IMR-90 (cell line): ENCODE results near the gene PTPN23. TPM values are rescaled to one million over a fixed set of nuclear protein-coding genes. Genes with fewer than 3 reads are reported as not detected.

Experiments used
- ATAC-seq: fragments of 200-7000 bp; cut with Tn5 transposase; 2 replicates; pipeline ENCODE4 v1.9.1; 2020; ENCODE audit warnings: low read depth, mild to moderate bottlenecking, moderate library complexity
- BruUV-seq: library from RNA; stranded (reverse); fragments of 400-500 nt; replicated peaks from 2 replicates; lab custom pipeline; 2021; lab: Mats Ljungman, UMichigan
- CTCF ChIA-PET: fragments of 300-600 bp; formaldehyde crosslinking; extraction: SDS; loops from one replicate; lab custom pipeline; 2021; ENCODE audit warnings: antibody characterized with exemption; lab: Yijun Ruan, JAX
- POLR2A ChIA-PET: fragments of 300-600 bp; sonication (Branson Sonifier 250); formaldehyde crosslinking; loops from one replicate; lab custom pipeline; 2022; ENCODE audit warnings: antibody characterized with exemption; ENCODE audit not compliant: unreplicated experiment; lab: Charles Lee
- DNase-seq: peaks from one replicate; pipeline ENCODE4 v3.0.0; 2013
- H2AFZ ChIP-seq: replicated peaks from 2 replicates; pipeline ENCODE3; 2013; ENCODE audit warnings: low read length, mild to moderate bottlenecking; ENCODE audit not compliant: poor library complexity
- H2AK5ac ChIP-seq: 2 replicates; pipeline ENCODE4 v1.6.1; 2013; ENCODE audit warnings: low read depth, low read length, inconsistent platforms
- H2AK9ac ChIP-seq: replicated peaks from 2 replicates; pipeline ENCODE3; 2013; ENCODE audit warnings: mild to moderate bottlenecking, low read depth, low read length, moderate library complexity; ENCODE audit not compliant: poor library complexity
- H2BK120ac ChIP-seq: 2 replicates; pipeline ENCODE4 v1.6.1; 2013; ENCODE audit warnings: low read depth, low read length, inconsistent platforms
- H2BK15ac ChIP-seq: 3 replicates; pipeline ENCODE4 v1.6.1; 2013; ENCODE audit warnings: low read depth, low read length, inconsistent platforms
- H2BK20ac ChIP-seq: 2 replicates; pipeline ENCODE4 v1.6.1; 2013; ENCODE audit warnings: low read depth, mild to moderate bottlenecking, inconsistent platforms, low read length, moderate library complexity
- H2BK5ac ChIP-seq: 2 replicates; pipeline ENCODE4 v1.6.1; 2013; ENCODE audit warnings: mild to moderate bottlenecking, low read depth, low read length, inconsistent platforms; ENCODE audit not compliant: poor library complexity, severe bottlenecking
- H3K14ac ChIP-seq: replicated peaks from 2 replicates; pipeline ENCODE4 v1.6.1; 2013; ENCODE audit warnings: low read depth, low read length, inconsistent platforms
- H3K18ac ChIP-seq: 2 replicates; pipeline ENCODE4 v1.6.1; 2013; ENCODE audit warnings: low read depth, low read length, control low read depth
- H3K23ac ChIP-seq: 2 replicates; pipeline ENCODE4 v1.6.1; 2013; ENCODE audit warnings: low read depth, low read length, inconsistent platforms
- H3K27ac ChIP-seq: 2 replicates; pipeline ENCODE4 v1.5.1; 2013; ENCODE audit warnings: mild to moderate bottlenecking, control low read depth, low read length; ENCODE audit not compliant: insufficient read depth
- H3K27me3 ChIP-seq: 2 replicates; pipeline ENCODE4 v1.6.1; 2013; ENCODE audit warnings: low read length; ENCODE audit not compliant: control insufficient read depth, insufficient read depth
- H3K36me3 ChIP-seq: 2 replicates; pipeline ENCODE4 v1.6.1; 2013; ENCODE audit warnings: low read length, mixed read lengths; ENCODE audit not compliant: control insufficient read depth, insufficient read depth
- H3K4ac ChIP-seq: 2 replicates; pipeline ENCODE4 v1.6.1; 2013; ENCODE audit warnings: low read depth, low read length, inconsistent platforms
- H3K4me1 ChIP-seq: 2 replicates; pipeline ENCODE4 v1.6.1; 2013; ENCODE audit warnings: low read length, mixed read lengths; ENCODE audit not compliant: control insufficient read depth, insufficient read depth
- H3K4me2 ChIP-seq: 2 replicates; pipeline ENCODE4 v1.6.1; 2013; ENCODE audit warnings: low read depth, mild to moderate bottlenecking, control low read depth, low read length, moderate library complexity
- H3K4me3 ChIP-seq: 2 replicates; pipeline ENCODE4 v1.5.1; 2013; ENCODE audit warnings: low read depth, mild to moderate bottlenecking, control low read depth, low read length, moderate library complexity; ENCODE audit not compliant: insufficient read depth
- H3K56ac ChIP-seq: 2 replicates; pipeline ENCODE4 v1.6.1; 2013; ENCODE audit warnings: low read length, inconsistent platforms; ENCODE audit not compliant: insufficient read depth; ENCODE audit errors: extremely low read depth
- H3K79me1 ChIP-seq, 2 experiments: 2 replicates each; pipeline ENCODE4 v1.6.1; 2013; ENCODE audit warnings: low read length in 2 of 2, inconsistent platforms in 1 of 2, low read depth in 1 of 2
- H3K9ac ChIP-seq: 2 replicates; pipeline ENCODE4 v1.6.1; 2013; ENCODE audit warnings: low read depth, low read length, control low read depth
- H3K9me1 ChIP-seq: 2 replicates; pipeline ENCODE4 v1.6.1; 2013; ENCODE audit warnings: low read length, inconsistent platforms; ENCODE audit not compliant: insufficient read depth
- H3K9me3 ChIP-seq: 2 replicates; pipeline ENCODE4 v1.6.1; 2013; ENCODE audit warnings: low read length; ENCODE audit not compliant: control insufficient read depth, insufficient read depth
- H4K20me1 ChIP-seq: 2 replicates; pipeline ENCODE4 v1.6.1; 2013; ENCODE audit warnings: low read length, inconsistent platforms; ENCODE audit not compliant: insufficient read depth
- H4K5ac ChIP-seq: 2 replicates; pipeline ENCODE4 v1.6.1; 2013; ENCODE audit warnings: mild to moderate bottlenecking, low read depth, low read length, control low read depth
- H4K8ac ChIP-seq, 2 experiments: 2 replicates each; pipeline ENCODE4 v1.6.1; 2013; ENCODE audit warnings: low read depth in 2 of 2, low read length in 2 of 2, control low read depth in 1 of 2, inconsistent platforms in 1 of 2
- H4K91ac ChIP-seq: 2 replicates; pipeline ENCODE4 v1.6.1; 2013; ENCODE audit warnings: low read depth, low read length, inconsistent platforms; ENCODE audit not compliant: insufficient read depth
- CEBPB ChIP-seq: IDR thresholded peaks from 2 replicates; pipeline ENCODE4 v1.6.1; 2012; ENCODE audit warnings: low read depth, low read length, improper control_type of control experiment
- CHD1 ChIP-seq: IDR thresholded peaks from 2 replicates; pipeline ENCODE4 v1.6.1; 2012; ENCODE audit warnings: low read depth, low read length, improper control_type of control experiment
- FOS ChIP-seq: fragments of 150-350 bp; IDR thresholded peaks from 2 replicates; pipeline ENCODE4 v1.6.1; 2016; ENCODE audit warnings: low read depth, low read length
- MAFK ChIP-seq: IDR thresholded peaks from 2 replicates; pipeline ENCODE4 v1.6.1; 2012; ENCODE audit warnings: low read depth, low read length, improper control_type of control experiment
- MXI1 ChIP-seq: IDR thresholded peaks from 2 replicates; pipeline ENCODE4 v1.6.1; 2012; ENCODE audit warnings: low read depth, mild to moderate bottlenecking, low read length, moderate library complexity, borderline replicate concordance
- NFE2L2 ChIP-seq: fragments of 150-350 bp; IDR thresholded peaks from 2 replicates; pipeline ENCODE4 v1.6.1; 2016; ENCODE audit warnings: low read depth, mild to moderate bottlenecking, low read length
- RFX5 ChIP-seq: IDR thresholded peaks from 2 replicates; pipeline ENCODE4 v1.8.0; 2012; ENCODE audit warnings: low read depth, mild to moderate bottlenecking, low read length, moderate library complexity
- WGBS, 2 experiments: methylation state at CpG; one replicate each; pipeline versions ENCODE4 v1.1.5 to v1.1.7; 2013; ENCODE audit warnings: missing lambda C conversion rate in 2 of 2; ENCODE audit not compliant: insufficient read length in 1 of 2; ENCODE audit errors: extremely low coverage in 2 of 2; 5-methylcytosine and 5-hydroxymethylcytosine counted together
- dilution Hi-C: fragments of 300-500 bp; cut with HindIII; formaldehyde crosslinking; loops from one replicate; pipeline ENCODE4 v1.14.3; 2018; ENCODE audit warnings: low sequenced_read_pairs; ENCODE audit not compliant: unreplicated experiment
- in situ Hi-C: fragments of 300-500 bp; cut with MboI; formaldehyde crosslinking; loops from 3 replicates; pipeline ENCODE4 v1.14.3; 2019; ENCODE audit warnings: low sequenced_read_pairs, inconsistent platforms, mixed read lengths
- intact Hi-C: fragments of 100-400 bp; cut with micrococcal nuclease; formaldehyde crosslinking; loops from 2 replicates; pipeline ENCODE4 v1.10.0; 2022
- polyA plus RNA-seq, 3 experiments: library from polyadenylated mRNA; depleted of rRNA; stranded (reverse); fragments of >200 nt; gene quantifications; 2 replicates each; pipeline ENCODE4 v1.2.3, GENCODE V29; 2012; ENCODE audit warnings: low replicate concordance in 1 of 3
- total RNA-seq: library from RNA; depleted of rRNA; stranded (reverse); fragments of >200 nt; gene quantifications from 2 replicates; pipeline ENCODE4 v1.2.3, GENCODE V29; 2012
- TF ChIP-seq, protein P1 (sequence below): fragments of 150-350 bp; IDR thresholded peaks from 2 replicates; pipeline ENCODE4 v1.6.1; 2016; ENCODE audit warnings: low read depth, mild to moderate bottlenecking, low read length, moderate library complexity, borderline replicate concordance

Gene PTPN23
- total and polyA plus RNA-seq, 2 of the 4 experiments (the other 2 are of a cell fraction): 4.5 to 15.1 TPM

DNA sequence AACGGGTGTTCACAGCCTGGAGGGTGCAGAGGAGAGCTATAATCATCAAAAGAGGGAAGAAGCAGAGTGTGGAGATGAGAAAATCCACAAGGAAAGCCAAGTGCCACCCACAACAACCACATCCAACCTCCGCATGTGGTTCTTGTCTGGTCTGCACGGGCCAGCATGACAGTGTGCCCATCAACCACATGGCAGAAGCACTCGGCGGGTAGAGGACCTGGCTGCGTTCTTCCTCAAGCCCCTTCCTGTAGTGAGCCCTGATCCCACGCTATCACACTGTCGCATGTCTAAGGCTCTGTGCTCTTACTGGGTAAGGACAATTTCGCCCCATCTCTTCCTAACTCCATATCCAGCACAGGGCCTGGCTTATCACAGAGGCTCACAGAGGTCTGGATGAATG lies 41.9 kb downstream of the PTPN23 start:
- Histone ChIP-seq H3K27me3 (no peaks in the 10 kb centered on the region), H3K23ac (no peak overlapping the region), H2BK20ac (no peak overlapping the region), H2AK5ac (no peak overlapping the region), H3K9ac (no peak overlapping the region), H3K18ac (no peak overlapping the region), H4K91ac (no peak overlapping the region), H4K8ac (no peak overlapping the region), H3K4me2 (no peak overlapping the region), H2AFZ (no peak overlapping the region), H3K36me3 (peaks cover 39% of the 10 kb centered on the region), H3K9me1 (peaks cover 30% of the 10 kb centered on the region), H3K4ac (no peak overlapping the region), H2AK9ac (no peak overlapping the region), H4K5ac (no peak overlapping the region), H3K9me3 (no peaks in the 10 kb centered on the region), H3K56ac (no peak overlapping the region), H4K20me1 (0 out of 2 replicates have a peak, but pooled peaks cover 10% of the 10 kb centered on the region), H3K14ac (no peak overlapping the region), H2BK5ac (no peak overlapping the region), H3K79me1 (peaks cover 0 to 26% of the 10 kb centered on the region in 2 experiments; a peak in 1 of 4 replicates), H3K4me1 (peaks cover 10% of the 10 kb centered on the region; the same call in 1 of the 2 replicates), H3K4me3 (no peak overlapping the region), H2BK120ac (no peak overlapping the region), H2BK15ac (no peak overlapping the region), H3K27ac (no peak overlapping the region)
- ATAC-seq (no peak), DNase-seq (no peak)
- in situ Hi-C loops (loop anchor here (5.0 kb wide), 2 partner anchors 55 to 365 kb away; partner anchors contain the start of gene SCAP), dilution Hi-C loops (no loop called here), intact Hi-C loops (no loop called here)
- 92% methylated on average over 2 of the region's 9 CpGs; no CpG with 5 or more reads in 1 of the 2 experiments for WGBS, 2 experiments
- BruUV-seq: no TSS peak
- ChIA-PET CTCF (no interaction called here), POLR2A (no interaction called here)
- TF ChIP-seq CEBPB (no peak), MAFK (no peak), RFX5 (no peak), CHD1 (no peak), MXI1 (no peak), NFE2L2 (no peak), FOS (no peak)
- TF ChIP-seq, protein P1, sequence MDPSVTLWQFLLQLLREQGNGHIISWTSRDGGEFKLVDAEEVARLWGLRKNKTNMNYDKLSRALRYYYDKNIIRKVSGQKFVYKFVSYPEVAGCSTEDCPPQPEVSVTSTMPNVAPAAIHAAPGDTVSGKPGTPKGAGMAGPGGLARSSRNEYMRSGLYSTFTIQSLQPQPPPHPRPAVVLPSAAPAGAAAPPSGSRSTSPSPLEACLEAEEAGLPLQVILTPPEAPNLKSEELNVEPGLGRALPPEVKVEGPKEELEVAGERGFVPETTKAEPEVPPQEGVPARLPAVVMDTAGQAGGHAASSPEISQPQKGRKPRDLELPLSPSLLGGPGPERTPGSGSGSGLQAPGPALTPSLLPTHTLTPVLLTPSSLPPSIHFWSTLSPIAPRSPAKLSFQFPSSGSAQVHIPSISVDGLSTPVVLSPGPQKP: no peak
